LNCAP (cell line): ENCODE measurements around the gene MALRD1.

ENCODE experiments used
- TF ChIP-seq, protein P1 (sequence below): fragments of 450-650 bp; IDR thresholded peaks from 2 replicates; pipeline ENCODE4 v1.5.1; 2017; ENCODE audit warnings: mild to moderate bottlenecking

The MALRD1 gene

DNA sequence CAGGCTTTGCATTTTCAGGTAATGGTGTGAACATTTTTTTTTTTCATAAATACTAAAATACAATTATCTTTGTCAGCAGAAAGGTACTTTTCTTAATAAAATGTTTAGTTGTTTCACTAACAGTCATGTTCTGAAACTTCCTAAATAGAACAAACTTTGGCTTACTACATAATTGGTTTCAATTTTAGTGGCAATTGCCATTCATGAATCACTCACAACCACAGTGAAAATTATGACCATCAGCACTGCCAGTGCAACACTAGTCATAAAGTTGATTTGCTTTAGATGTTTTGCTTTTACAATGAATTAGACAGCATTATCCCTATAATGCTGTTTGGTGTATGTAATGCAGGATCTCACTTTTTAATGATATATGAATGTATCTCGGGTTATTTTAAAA lies 470.0 kb downstream of the MALRD1 start:
- TF ChIP-seq, protein P1, sequence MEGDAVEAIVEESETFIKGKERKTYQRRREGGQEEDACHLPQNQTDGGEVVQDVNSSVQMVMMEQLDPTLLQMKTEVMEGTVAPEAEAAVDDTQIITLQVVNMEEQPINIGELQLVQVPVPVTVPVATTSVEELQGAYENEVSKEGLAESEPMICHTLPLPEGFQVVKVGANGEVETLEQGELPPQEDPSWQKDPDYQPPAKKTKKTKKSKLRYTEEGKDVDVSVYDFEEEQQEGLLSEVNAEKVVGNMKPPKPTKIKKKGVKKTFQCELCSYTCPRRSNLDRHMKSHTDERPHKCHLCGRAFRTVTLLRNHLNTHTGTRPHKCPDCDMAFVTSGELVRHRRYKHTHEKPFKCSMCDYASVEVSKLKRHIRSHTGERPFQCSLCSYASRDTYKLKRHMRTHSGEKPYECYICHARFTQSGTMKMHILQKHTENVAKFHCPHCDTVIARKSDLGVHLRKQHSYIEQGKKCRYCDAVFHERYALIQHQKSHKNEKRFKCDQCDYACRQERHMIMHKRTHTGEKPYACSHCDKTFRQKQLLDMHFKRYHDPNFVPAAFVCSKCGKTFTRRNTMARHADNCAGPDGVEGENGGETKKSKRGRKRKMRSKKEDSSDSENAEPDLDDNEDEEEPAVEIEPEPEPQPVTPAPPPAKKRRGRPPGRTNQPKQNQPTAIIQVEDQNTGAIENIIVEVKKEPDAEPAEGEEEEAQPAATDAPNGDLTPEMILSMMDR: no peak

DNA sequence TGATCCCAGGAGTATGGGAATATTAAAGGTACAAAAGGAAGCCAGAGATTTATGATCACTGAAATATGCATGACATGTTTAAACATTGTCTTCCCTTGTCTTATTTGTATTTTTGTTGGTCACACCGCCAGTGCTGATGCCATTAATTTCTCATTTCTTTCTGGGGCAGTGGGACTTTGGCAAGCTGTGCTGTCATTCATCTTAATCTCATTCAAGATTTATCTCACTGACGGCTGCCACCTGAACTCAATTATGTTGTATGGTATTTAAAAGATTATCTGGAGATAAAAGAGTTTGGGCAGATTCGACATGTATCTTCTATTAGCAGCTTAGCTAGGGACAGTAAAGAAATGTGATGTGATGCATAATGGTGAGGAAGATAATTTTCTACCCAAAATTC lies 482.7 kb downstream of the MALRD1 start:
- TF ChIP-seq, protein P1: no peak

DNA sequence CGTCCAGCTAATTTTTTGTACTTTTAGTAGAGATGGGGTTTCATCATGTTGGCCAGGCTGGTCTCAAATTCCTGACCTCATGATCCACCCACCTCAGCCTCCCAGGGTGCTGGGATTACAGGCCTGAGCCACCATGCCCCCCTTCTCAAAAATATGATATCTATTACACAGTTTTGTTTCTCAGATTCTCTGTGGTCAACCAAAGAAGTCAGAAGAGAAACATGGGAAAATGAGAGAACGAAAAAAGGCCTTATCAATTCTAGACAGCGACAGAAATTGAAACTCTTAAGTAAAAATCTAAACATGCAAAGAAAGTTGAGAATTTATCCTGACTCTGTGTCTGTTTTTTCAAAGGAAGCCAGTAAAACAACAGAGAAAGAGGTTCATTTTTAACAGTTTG lies 483.8 kb downstream of the MALRD1 start:
- TF ChIP-seq, protein P1: no peak

- TF ChIP-seq, protein P1: no peak
Observed at GRCh38 chr10:19541299-19541698, 492.7 kb downstream of the MALRD1 start.

- TF ChIP-seq, protein P1: no peak
Observed at GRCh38 chr10:19546224-19546623, 497.6 kb downstream of the MALRD1 start.

DNA sequence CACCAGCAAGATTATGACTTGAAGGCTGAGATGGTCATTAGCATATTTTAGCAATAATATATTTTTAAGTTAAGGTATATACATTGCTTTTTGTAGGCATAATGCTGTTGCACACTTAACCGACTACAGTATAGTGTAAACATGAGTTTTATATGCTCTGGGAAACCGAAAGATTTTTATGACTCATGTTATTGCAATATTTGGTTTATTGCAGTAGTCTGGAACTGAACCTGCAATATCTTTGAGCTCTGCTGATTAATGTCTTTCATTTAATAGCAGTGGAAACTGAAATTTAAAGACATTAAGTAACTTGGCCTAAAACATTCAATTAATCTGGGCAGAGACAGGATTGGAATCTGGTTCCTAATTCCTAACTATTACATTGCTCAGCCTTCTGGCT lies 500.9 kb downstream of the MALRD1 start:
- TF ChIP-seq, protein P1: no peak

DNA sequence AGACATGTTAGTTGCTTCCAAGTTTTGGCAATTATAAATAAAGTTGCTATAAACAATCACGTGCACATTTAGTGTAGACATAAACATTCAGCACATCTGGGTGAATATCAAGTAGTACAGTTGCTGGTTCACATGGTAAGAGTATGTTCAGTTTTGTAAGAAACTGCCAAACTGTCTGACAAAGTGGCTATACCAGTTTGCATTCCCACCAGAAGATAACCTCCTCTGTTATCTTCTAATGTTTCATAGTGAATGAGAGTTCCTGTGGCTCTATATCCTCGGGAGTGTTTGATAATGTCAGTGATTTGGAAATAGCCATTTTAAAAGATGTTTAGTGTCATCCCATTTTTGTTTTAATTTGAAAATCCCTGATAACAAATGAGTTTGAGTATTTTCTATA lies 508.1 kb downstream of the MALRD1 start:
- TF ChIP-seq, protein P1: no peak

- TF ChIP-seq, protein P1: no peak
Observed at GRCh38 chr10:19561181-19561580, 512.6 kb downstream of the MALRD1 start.
